OCI-LY7 (cell line): Measurements from ENCODE around the gene PAPSS1. TPM values are rescaled to one million over a fixed set of nuclear protein-coding genes. Genes with fewer than 3 reads are reported as not detected.

Source experiments
- BruUV-seq: library from RNA; stranded (reverse); fragments of 400-500 nt; replicated peaks from 2 replicates; lab custom pipeline; 2021; lab: Mats Ljungman, UMichigan
- CTCF ChIA-PET: fragments of 300-600 bp; sonication (Branson Sonifier 250); formaldehyde crosslinking; loops from one replicate; lab custom pipeline; 2022; ENCODE audit warnings: antibody characterized with exemption; ENCODE audit not compliant: unreplicated experiment; lab: Charles Lee
- POLR2A ChIA-PET: fragments of 300-600 bp; sonication (Branson Sonifier 250); formaldehyde crosslinking; loops from one replicate; lab custom pipeline; 2022; ENCODE audit warnings: antibody characterized with exemption; lab: Charles Lee
- DNase-seq: peaks from one replicate; pipeline ENCODE4 v3.0.0-alpha.2; 2015; ENCODE audit warnings: low spot score
- H2AFZ ChIP-seq: fragments of 200-600 bp; sonication (generic), shearing (Covaris generic); 2 replicates; pipeline ENCODE4 v1.6.1; 2014; ENCODE audit warnings: mild to moderate bottlenecking, antibody characterized with exemption, low read length, moderate library complexity
- H3K27ac ChIP-seq: fragments of 200-600 bp; sonication (generic); 2 replicates; pipeline ENCODE4 v1.5.1; 2014; ENCODE audit warnings: mixed run types, low read depth, mild to moderate bottlenecking, moderate library complexity, low read length, inconsistent platforms; ENCODE audit not compliant: poor library complexity, severe bottlenecking
- H3K36me3 ChIP-seq: fragments of 200-600 bp; sonication (generic); 2 replicates; pipeline ENCODE4 v1.6.1; 2014; ENCODE audit warnings: mild to moderate bottlenecking, antibody characterized with exemption, low read length, moderate library complexity, mixed read lengths; ENCODE audit not compliant: insufficient read depth
- H3K4me1 ChIP-seq: fragments of 200-600 bp; sonication (generic); 2 replicates; pipeline ENCODE4 v1.5.1; 2014; ENCODE audit warnings: mild to moderate bottlenecking, low read length; ENCODE audit not compliant: insufficient read depth, poor library complexity, severe bottlenecking
- H3K4me2 ChIP-seq: fragments of 200-600 bp; sonication (generic); 2 replicates; pipeline ENCODE4 v1.6.1; 2014; ENCODE audit warnings: mild to moderate bottlenecking, low read length
- H3K4me3 ChIP-seq: fragments of 200-600 bp; sonication (generic); 2 replicates; pipeline ENCODE4 v1.5.1; 2014; ENCODE audit warnings: mild to moderate bottlenecking, low read depth, low read length; ENCODE audit not compliant: poor library complexity, severe bottlenecking
- H3K79me2 ChIP-seq: fragments of 200-600 bp; sonication (generic); 2 replicates; pipeline ENCODE4 v1.6.1; 2016; ENCODE audit warnings: low read depth, mild to moderate bottlenecking, low read length, moderate library complexity, mixed read lengths; ENCODE audit not compliant: insufficient read depth
- H3K9me2 ChIP-seq: fragments of 200-600 bp; sonication (generic); 2 replicates; pipeline ENCODE4 v1.6.1; 2016; ENCODE audit warnings: mild to moderate bottlenecking, low read length, mixed read lengths; ENCODE audit not compliant: insufficient read depth
- H3K9me3 ChIP-seq: fragments of 200-600 bp; sonication (generic); 2 replicates; pipeline ENCODE4 v1.6.1; 2014; ENCODE audit warnings: mild to moderate bottlenecking, mixed run types, low read length, mixed read lengths
- H4K20me1 ChIP-seq: fragments of 200-600 bp; sonication (generic); 2 replicates; pipeline ENCODE4 v1.6.1; 2014; ENCODE audit warnings: mild to moderate bottlenecking, antibody characterized with exemption, low read length, moderate library complexity, mixed read lengths; ENCODE audit not compliant: insufficient read depth
- EZH2phosphoT487 ChIP-seq: fragments of 200-600 bp; sonication (generic); IDR thresholded peaks from 2 replicates; pipeline ENCODE4 v1.6.1; 2018; ENCODE audit warnings: low read depth, borderline replicate concordance, mild to moderate bottlenecking, mixed run types, antibody characterized with exemption, low read length, moderate library complexity, mixed read lengths
- intact Hi-C: fragments of 100-400 bp; cut with micrococcal nuclease; formaldehyde crosslinking; loops from one replicate; pipeline ENCODE4 v1.10.0; 2022; ENCODE audit not compliant: unreplicated experiment
- total RNA-seq, 2 experiments: library from RNA; depleted of rRNA in 1 of 2; stranded (reverse); fragments of >200 nt in 1 of 2; shearing (Covaris generic) in 1 of 2; gene quantifications; 2 replicates each; pipeline ENCODE4 v1.2.3, GENCODE V29; 2014 to 2022
- TF ChIP-seq, protein P1 (sequence below): fragments of 200-600 bp; sonication (generic); conservative IDR thresholded peaks from 2 replicates; pipeline ENCODE4 v1.5.1; 2014; ENCODE audit warnings: mild to moderate bottlenecking, antibody characterized with exemption, low read length, moderate library complexity, mixed read lengths

The PAPSS1 gene
- total RNA-seq, 2 experiments from 2014 or later, result 62.0 to 118 TPM

DNA sequence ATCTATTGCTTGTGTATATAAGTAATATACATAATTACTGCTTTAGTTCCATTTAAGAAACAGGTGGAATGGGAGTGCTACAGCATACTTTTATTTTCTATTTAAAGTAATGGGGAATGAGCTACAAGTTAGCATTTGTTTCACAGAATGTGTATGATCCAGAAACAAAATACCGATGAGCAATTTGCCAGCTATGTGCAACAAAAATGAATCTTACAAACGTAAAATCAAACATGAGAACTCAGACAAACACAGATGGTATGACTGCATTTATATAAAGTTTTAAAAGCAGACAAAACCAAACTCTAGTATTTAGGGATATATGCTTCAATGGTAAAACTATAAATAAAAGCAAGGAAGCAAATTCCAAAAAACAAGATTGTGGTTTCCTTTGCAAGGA is 141.7 kb downstream of the PAPSS1 start:
- intact Hi-C loops, result loop anchor here (10.0 kb wide), 1 partner anchor 156 kb away; no protein-coding TSS in a partner anchor
- no peaks in the 10 kb centered on the region for H3K4me1 ChIP-seq
- H3K36me3 ChIP-seq, result no peaks in the 10 kb centered on the region
- H3K4me3 ChIP-seq, result no peak overlapping the region
- H3K9me3 ChIP-seq, result no peaks in the 10 kb centered on the region
- ChIA-PET POLR2A (interaction anchor here (0.5 kb wide), 1 partner anchor 1062 kb away, joined by 7 read pairs; no protein-coding TSS in a partner anchor), CTCF (no interaction called here)
- no peak overlapping the region for H2AFZ ChIP-seq
- no TSS peak for BruUV-seq
- no peak for DNase-seq
- TF ChIP-seq, protein P1, sequence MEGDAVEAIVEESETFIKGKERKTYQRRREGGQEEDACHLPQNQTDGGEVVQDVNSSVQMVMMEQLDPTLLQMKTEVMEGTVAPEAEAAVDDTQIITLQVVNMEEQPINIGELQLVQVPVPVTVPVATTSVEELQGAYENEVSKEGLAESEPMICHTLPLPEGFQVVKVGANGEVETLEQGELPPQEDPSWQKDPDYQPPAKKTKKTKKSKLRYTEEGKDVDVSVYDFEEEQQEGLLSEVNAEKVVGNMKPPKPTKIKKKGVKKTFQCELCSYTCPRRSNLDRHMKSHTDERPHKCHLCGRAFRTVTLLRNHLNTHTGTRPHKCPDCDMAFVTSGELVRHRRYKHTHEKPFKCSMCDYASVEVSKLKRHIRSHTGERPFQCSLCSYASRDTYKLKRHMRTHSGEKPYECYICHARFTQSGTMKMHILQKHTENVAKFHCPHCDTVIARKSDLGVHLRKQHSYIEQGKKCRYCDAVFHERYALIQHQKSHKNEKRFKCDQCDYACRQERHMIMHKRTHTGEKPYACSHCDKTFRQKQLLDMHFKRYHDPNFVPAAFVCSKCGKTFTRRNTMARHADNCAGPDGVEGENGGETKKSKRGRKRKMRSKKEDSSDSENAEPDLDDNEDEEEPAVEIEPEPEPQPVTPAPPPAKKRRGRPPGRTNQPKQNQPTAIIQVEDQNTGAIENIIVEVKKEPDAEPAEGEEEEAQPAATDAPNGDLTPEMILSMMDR, result no peak
- no peak for TF ChIP-seq EZH2phosphoT487
- no peak overlapping the region for H3K4me2 ChIP-seq
- H4K20me1 ChIP-seq, result no peaks in the 10 kb centered on the region
- H3K27ac ChIP-seq, result no peak overlapping the region
- no peaks in the 10 kb centered on the region for H3K9me2 ChIP-seq
- H3K79me2 ChIP-seq, result no peaks in the 10 kb centered on the region

DNA sequence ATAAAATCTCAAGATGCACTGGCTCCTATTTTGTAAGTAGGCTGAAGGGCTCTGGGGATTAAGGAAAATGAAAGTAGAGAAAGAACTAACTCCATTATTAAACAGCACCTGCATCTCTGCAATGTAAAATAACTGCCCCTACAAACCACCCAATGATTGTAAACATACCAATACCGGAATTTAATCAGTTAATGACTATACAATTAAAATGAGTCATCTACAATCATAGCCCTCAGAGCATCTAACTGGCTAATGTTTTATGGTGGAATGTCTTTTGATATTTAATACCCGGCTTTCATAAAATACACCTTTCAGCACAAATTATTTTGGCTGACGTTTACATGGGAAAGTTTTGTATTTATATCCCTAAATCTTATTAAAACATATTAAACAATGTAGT is 142.3 kb downstream of the PAPSS1 start:
- BruUV-seq, result no TSS peak
- H3K9me2 ChIP-seq, result no peaks in the 10 kb centered on the region
- no peaks in the 10 kb centered on the region for H3K9me3 ChIP-seq
- no peak overlapping the region for H3K4me3 ChIP-seq
- H3K79me2 ChIP-seq, result no peaks in the 10 kb centered on the region
- ChIA-PET CTCF (no interaction called here), POLR2A (no interaction called here)
- DNase-seq, result no peak
- H3K4me2 ChIP-seq, result no peak overlapping the region
- no peaks in the 10 kb centered on the region for H3K36me3 ChIP-seq
- H4K20me1 ChIP-seq, result no peaks in the 10 kb centered on the region
- H2AFZ ChIP-seq, result no peak overlapping the region
- intact Hi-C loops, result loop anchor here (10.0 kb wide), 1 partner anchor 157 kb away; no protein-coding TSS in a partner anchor
- no peak for TF ChIP-seq EZH2phosphoT487
- TF ChIP-seq, protein P1, result no peak
- H3K27ac ChIP-seq, result no peak overlapping the region
- H3K4me1 ChIP-seq, result no peaks in the 10 kb centered on the region

DNA sequence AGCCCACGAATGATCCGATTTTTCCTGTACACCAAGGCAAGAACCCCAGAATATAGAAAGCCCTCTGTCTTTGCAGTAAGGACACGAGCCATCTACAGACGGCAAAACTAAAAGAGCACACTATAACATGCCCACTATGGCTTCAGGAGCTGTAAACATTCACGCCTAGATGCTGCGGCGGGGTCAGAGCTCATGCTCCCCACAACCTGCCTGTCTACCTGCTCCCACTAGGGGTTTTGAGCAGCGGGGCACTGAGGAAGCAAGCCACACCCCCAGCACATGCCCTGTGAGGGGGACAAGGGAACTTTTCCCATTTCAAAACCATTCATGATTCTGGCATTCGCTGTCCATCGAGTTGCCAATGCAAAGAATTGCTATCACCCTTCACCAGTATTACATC is 144.8 kb downstream of the PAPSS1 start:
- no peak for TF ChIP-seq EZH2phosphoT487
- TF ChIP-seq, protein P1, result no peak
- H3K4me2 ChIP-seq, result no peak overlapping the region
- ChIA-PET CTCF (no interaction called here), POLR2A (no interaction called here)
- H3K27ac ChIP-seq, result no peak overlapping the region
- no peak for DNase-seq
- H3K9me3 ChIP-seq, result no peaks in the 10 kb centered on the region
- no peaks in the 10 kb centered on the region for H4K20me1 ChIP-seq
- no peaks in the 10 kb centered on the region for H3K9me2 ChIP-seq
- no peak overlapping the region for H2AFZ ChIP-seq
- no TSS peak for BruUV-seq
- no peaks in the 10 kb centered on the region for H3K4me1 ChIP-seq
- no peaks in the 10 kb centered on the region for H3K36me3 ChIP-seq
- H3K4me3 ChIP-seq, result no peak overlapping the region
- no peaks in the 10 kb centered on the region for H3K79me2 ChIP-seq
- intact Hi-C loops, result loop anchor here (10.0 kb wide), 1 partner anchor 160 kb away; no protein-coding TSS in a partner anchor
